T-helper 1 cell treated with Interleukin-12 subunit alpha and Interleukin-12 subunit beta and Interleukin-4 antibody, amounts not matched to agents 30 μg/mL and 1 μg/mL, for 36 hours (primary cell): ENCODE results near the gene TAF10.

Experiments used
- H3K27ac Mint-ChIP-seq: one replicate; pipeline ENCODE4 v1.8.0; 2021; ENCODE audit warnings: mild to moderate bottlenecking, mixed read lengths
- H3K27me3 Mint-ChIP-seq: one replicate; pipeline ENCODE4 v1.8.0; 2021; ENCODE audit warnings: low read depth, mixed read lengths
- H3K36me3 Mint-ChIP-seq: one replicate; pipeline ENCODE4 v1.8.0; 2021; ENCODE audit warnings: low read depth, mixed read lengths
- H3K4me1 Mint-ChIP-seq: one replicate; pipeline ENCODE4 v1.8.0; 2021; ENCODE audit warnings: low read depth, mixed read lengths
- H3K4me3 Mint-ChIP-seq: one replicate; pipeline ENCODE4 v1.8.0; 2021; ENCODE audit warnings: mild to moderate bottlenecking, moderate library complexity, mixed read lengths
- H3K9me3 Mint-ChIP-seq: one replicate; pipeline ENCODE4 v1.8.0; 2021; ENCODE audit warnings: mixed read lengths

The TAF10 gene

DNA sequence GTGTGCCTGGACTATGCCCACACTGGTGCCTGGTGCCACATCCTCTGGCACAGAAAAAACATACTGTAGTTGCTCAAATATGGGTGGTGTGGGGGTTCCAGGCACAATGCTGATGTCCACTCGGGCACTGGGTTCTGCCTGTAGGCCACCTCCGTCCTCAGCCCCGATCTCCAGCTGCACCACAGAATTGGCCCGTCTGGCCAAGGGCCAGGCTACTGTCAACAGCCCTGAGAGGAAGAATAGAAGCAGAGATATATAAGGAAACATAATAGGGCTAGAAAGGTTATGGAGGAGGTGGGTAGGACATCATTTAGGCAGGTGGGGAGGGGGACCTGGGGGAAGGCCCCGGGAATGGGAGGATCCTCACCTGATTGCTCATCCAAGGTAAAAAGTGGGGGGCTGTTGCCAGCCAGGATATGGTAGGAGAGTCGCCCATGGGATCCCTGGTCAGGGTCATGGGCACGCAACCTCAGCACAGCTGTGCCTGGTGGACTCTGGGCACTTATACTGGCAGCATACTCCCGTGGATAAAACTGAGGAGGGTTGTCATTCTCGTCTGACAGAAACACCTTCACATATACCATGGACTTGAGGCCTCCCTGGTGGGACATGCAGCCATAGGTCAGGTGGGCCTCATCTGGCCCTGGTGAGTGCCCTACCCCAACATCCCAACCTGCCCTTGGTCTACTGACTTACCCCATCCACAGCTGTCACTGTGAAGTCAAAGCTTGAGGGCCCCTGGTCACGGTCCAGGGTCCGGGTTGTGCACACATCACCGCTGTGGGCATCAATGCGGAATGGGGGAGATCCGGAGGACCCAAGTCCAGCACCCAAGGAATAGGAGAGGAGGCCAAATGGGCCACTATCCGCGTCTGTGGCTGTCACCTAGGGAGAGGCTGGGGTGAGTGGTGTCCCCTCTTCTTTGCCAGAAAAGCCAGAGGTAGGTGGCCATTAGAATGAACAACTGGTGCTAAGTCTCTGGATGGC lies 21.7 kb upstream of the TAF10 start:
- Mint-ChIP-seq H3K27me3 (no peaks in the 10 kb centered on the region), H3K27ac (no peak overlapping the region), H3K9me3 (no peaks in the 10 kb centered on the region), H3K4me3 (no peak overlapping the region), H3K36me3 (no peaks in the 10 kb centered on the region), H3K4me1 (no peaks in the 10 kb centered on the region)

DNA sequence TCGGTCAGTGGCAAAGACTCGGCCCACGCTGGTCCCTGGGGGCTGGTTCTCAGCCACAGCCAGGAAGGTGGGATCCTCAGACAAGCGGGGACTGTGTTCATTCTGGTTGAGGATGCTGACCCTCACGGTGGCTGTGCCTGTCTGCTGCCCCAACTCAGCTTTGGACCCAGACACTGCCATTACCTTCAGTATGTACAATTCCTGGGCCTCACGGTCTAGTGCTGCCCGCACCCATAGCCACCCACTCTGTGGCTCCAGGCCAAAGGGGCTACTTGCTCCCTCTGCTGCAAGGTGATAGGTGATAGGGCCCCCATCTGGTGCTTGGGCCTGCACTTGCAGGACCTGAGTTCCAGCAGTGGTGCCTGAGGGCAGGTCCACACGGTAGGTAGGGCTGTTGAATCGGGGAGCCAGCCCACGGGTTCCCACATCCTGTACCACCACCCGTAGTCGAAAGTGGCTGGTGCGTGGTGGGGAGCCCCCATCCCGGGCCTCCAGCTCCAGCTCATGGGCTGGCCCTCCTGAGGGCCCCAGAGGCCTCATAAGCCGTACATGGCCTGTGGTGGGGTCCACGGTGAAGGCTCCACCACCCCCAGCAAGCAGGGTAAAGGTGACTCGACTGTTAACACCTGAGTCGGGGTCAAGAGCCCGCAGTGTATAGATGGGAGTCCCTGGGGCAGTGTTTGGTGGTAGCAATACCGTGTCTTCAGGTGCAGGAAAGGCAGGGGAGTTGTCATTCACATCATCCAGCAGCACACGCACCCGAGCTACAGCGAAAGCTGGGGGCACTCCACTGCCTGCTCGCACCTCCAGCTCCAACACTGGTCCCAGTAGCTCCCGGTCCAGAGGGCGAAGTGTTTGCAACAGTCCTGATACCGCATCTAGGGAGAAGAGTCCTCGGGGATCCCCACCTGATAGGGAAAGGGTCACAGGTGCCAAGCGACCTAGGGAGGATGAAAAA lies 20.4 kb upstream of the TAF10 start:
- Mint-ChIP-seq H3K9me3 (no peaks in the 10 kb centered on the region), H3K27me3 (no peaks in the 10 kb centered on the region), H3K36me3 (no peaks in the 10 kb centered on the region), H3K27ac (no peak overlapping the region), H3K4me1 (peaks cover 9% of the 10 kb centered on the region), H3K4me3 (no peak overlapping the region)

- Mint-ChIP-seq H3K27me3 (no peaks in the 10 kb centered on the region), H3K9me3 (no peaks in the 10 kb centered on the region), H3K4me1 (peaks cover 10% of the 10 kb centered on the region), H3K36me3 (no peaks in the 10 kb centered on the region), H3K4me3 (no peak overlapping the region), H3K27ac (no peak overlapping the region)
Observed at GRCh38 chr11:6631361-6631890, 19.4 kb upstream of the TAF10 start.

GRCh38 chr11:6630632-6631291 lies 18.7 kb upstream of the TAF10 start:
- no peaks in the 10 kb centered on the region for H3K27me3 Mint-ChIP-seq
- no peak overlapping the region for H3K27ac Mint-ChIP-seq
- H3K36me3 Mint-ChIP-seq, result no peaks in the 10 kb centered on the region
- peaks cover 10% of the 10 kb centered on the region for H3K4me1 Mint-ChIP-seq
- H3K4me3 Mint-ChIP-seq, result no peak overlapping the region
- no peaks in the 10 kb centered on the region for H3K9me3 Mint-ChIP-seq

DNA sequence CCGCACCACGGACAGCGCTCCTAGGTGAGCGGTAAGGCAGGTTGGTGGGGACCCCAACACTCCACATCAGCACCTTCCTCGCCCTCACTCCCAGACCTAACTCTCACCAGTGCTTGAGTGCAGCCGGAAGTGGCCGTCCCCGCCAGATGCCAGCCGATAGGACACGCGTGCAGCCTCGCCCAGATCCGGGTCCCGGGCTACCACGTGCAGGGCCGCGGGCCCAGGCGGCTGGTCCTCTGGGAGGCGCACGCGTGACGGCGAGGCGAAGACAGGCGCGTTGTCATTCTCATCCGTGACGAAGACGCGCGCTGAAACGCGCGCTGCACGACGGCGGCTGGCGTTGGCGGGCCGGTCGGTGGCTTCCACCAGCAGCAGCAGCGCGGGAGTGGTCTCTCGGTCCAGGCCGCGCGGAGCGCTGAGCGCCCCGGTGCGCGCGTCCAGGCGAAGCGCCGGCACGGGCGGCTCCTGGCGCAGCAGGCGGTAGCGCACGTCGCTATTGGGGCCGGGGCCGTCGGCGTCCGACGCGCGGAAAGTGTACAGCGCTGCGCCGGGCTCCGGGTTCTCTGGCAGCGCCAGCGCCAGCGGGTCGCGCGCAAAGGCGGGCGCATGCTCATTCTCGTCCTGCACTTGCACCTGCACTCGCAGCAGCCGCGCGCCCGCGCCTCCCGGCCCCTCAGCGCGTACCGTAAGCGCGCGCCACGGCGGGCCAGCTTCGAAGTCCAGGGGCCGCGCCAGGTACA lies 18.0 kb upstream of the TAF10 start:
- Mint-ChIP-seq H3K27ac (no peak overlapping the region), H3K36me3 (no peaks in the 10 kb centered on the region), H3K4me3 (no peak overlapping the region), H3K4me1 (peaks cover 10% of the 10 kb centered on the region), H3K9me3 (no peaks in the 10 kb centered on the region), H3K27me3 (no peaks in the 10 kb centered on the region)

GRCh38 chr11:6629573-6629891 lies 17.5 kb upstream of the TAF10 start:
- H3K4me1 Mint-ChIP-seq, result peaks cover 10% of the 10 kb centered on the region
- no peak overlapping the region for H3K27ac Mint-ChIP-seq
- no peaks in the 10 kb centered on the region for H3K27me3 Mint-ChIP-seq
- no peak overlapping the region for H3K4me3 Mint-ChIP-seq
- H3K9me3 Mint-ChIP-seq, result no peaks in the 10 kb centered on the region
- no peaks in the 10 kb centered on the region for H3K36me3 Mint-ChIP-seq

DNA sequence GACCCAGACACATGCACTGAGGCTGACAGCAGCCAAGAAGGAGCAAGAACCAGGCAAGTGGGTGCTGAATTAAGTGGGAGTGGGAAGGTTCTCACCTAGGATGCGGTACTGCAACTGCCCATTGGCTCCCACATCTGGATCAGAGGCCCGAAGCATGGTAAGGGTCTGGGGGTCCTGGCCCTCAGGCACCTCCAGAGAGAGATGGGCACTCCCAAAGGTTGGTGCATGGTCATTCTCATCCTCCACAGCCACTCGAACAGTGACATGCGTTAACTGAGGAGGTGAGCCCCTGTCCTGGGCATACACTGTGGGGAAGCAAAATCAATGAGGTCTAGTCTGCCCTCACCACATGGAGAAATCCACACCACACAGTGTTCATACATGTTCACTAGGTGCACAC lies 16.5 kb upstream of the TAF10 start:
- Mint-ChIP-seq H3K27ac (peak overlapping the region; percentile 56), H3K9me3 (no peaks in the 10 kb centered on the region), H3K36me3 (no peaks in the 10 kb centered on the region), H3K4me3 (no peak overlapping the region), H3K4me1 (peaks cover 10% of the 10 kb centered on the region), H3K27me3 (no peaks in the 10 kb centered on the region)

- Mint-ChIP-seq H3K27ac (peak overlapping the region; percentile 56), H3K36me3 (no peaks in the 10 kb centered on the region), H3K9me3 (no peaks in the 10 kb centered on the region), H3K27me3 (no peaks in the 10 kb centered on the region), H3K4me1 (peaks cover 10% of the 10 kb centered on the region), H3K4me3 (peak overlapping the region; percentile 48)
Observed at GRCh38 chr11:6627762-6628241, 15.8 kb upstream of the TAF10 start.

GRCh38 chr11:6626971-6627761 lies 15.2 kb upstream of the TAF10 start:
- peak overlapping the region; percentile 48 for H3K4me3 Mint-ChIP-seq
- no peaks in the 10 kb centered on the region for H3K36me3 Mint-ChIP-seq
- H3K27me3 Mint-ChIP-seq, result no peaks in the 10 kb centered on the region
- peaks cover 10% of the 10 kb centered on the region for H3K4me1 Mint-ChIP-seq
- H3K9me3 Mint-ChIP-seq, result no peaks in the 10 kb centered on the region
- peak overlapping the region; percentile 56 for H3K27ac Mint-ChIP-seq

DNA sequence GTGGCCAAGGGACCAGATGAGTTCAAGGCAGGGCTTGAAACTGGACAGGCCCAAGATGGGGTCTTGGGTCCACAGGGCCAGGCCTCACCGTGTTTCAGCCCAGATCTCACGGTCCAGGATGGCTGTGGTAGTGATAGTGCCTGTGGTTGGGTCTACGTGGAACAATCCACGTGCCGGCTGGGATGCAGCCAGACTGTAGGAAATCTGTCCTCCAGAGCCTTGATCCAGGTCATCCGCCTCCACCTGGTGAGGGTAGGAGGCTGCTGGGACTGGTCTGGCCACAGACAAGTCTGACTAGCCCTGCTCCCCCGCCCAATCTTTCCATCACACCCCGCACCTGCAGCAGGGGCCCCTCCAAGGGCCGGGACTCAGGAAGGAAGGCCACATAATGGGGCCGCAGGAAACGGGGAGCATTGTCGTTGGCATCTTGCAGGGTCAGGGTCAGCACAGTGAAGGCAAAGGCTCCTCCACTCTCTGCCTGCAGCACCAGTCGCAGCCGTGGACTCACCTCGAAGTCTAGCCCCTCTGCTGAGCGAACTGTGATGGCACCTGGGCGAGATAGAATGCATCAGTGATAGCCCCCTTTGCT lies 13.9 kb upstream of the TAF10 start:
- Mint-ChIP-seq H3K4me3 (no peak overlapping the region), H3K27ac (no peak overlapping the region), H3K9me3 (no peaks in the 10 kb centered on the region), H3K27me3 (no peaks in the 10 kb centered on the region), H3K36me3 (no peaks in the 10 kb centered on the region), H3K4me1 (peaks cover 10% of the 10 kb centered on the region)

DNA sequence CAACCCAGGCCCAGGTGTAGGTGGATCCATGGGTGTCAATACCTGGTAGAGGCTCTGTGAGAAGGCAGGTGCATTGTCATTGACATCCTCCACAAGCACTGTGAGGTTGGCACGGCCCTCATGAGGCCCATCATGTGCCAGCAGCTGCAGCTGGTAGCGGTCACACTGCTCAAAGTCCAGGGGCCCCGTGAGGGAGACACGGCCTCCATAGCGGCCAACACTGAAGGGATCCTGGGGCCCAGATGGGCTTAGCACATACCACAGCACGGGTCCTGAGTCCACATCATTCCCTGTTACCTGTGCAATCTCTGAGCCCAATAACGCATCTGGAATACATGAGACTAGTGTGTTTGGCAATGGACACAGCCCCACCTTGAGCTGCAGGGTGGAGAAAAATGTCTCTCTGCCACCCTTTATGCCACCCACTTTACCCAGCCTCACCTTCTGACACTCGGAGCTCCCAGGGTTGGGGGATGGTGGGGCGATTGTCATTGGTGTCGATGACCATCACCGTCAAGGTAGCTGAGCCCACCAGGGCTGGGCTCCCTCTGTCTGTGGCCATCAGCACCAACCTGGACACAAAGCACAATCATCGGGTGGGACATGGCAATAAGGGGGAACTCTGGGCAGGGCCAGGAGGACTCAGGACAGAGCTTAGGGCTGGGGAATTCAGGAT lies 13.3 kb upstream of the TAF10 start:
- no peaks in the 10 kb centered on the region for H3K27me3 Mint-ChIP-seq
- no peaks in the 10 kb centered on the region for H3K9me3 Mint-ChIP-seq
- H3K4me1 Mint-ChIP-seq, result peaks cover 10% of the 10 kb centered on the region
- no peak overlapping the region for H3K27ac Mint-ChIP-seq
- no peak overlapping the region for H3K4me3 Mint-ChIP-seq
- no peaks in the 10 kb centered on the region for H3K36me3 Mint-ChIP-seq
